Epithelial cell of proximal tubule (primary cell): ENCODE measurements around the gene SESN3. TPM values are rescaled to one million over a fixed set of nuclear protein-coding genes. Genes with fewer than 3 reads are reported as not detected.

Experiments used
- DNase-seq: peaks from one replicate; pipeline ENCODE4 v3.0.0-alpha.2; 2011; ENCODE audit warnings: low read depth
- H3K4me3 ChIP-seq: 2 replicates; pipeline ENCODE4 v1.5.1; 2011; ENCODE audit warnings: low read depth, mild to moderate bottlenecking, low read length
- CTCF ChIP-seq: conservative IDR thresholded peaks from 2 replicates; pipeline ENCODE4 v1.5.1; 2012; ENCODE audit warnings: low read depth, mild to moderate bottlenecking, low read length
- total RNA-seq: library from RNA; depleted of rRNA; stranded (reverse); fragments of >200 nt; gene quantifications from 2 replicates; pipeline ENCODE4 v1.2.3, GENCODE V29; 2015

SESN3 gene
- total RNA-seq, 1 donor from 2014 or later: 4.9 TPM

- TF ChIP-seq CTCF: no peak
- H3K4me3 ChIP-seq: no peak overlapping the region
- DNase-seq: no peak
These were observed 77.8 kb downstream of the SESN3 start for GRCh38 chr11:95152876-95153856.

- peak; percentile 75 for TF ChIP-seq CTCF
- no peak for DNase-seq
- peak overlapping the region; percentile 68 for H3K4me3 ChIP-seq
These were observed 79.9 kb downstream of the SESN3 start for GRCh38 chr11:95150956-95151684.

GRCh38 chr11:95149651-95150364 is 81.2 kb downstream of the SESN3 start:
- no peak for DNase-seq
- TF ChIP-seq CTCF: no peak
- H3K4me3 ChIP-seq: peak overlapping the region; percentile 68

GRCh38 chr11:95148938-95149337 is 82.1 kb downstream of the SESN3 start:
- no peak for TF ChIP-seq CTCF

GRCh38 chr11:95148406-95148805 is 82.6 kb downstream of the SESN3 start:
- no peak overlapping the region for H3K4me3 ChIP-seq
- DNase-seq: no peak
- TF ChIP-seq CTCF: no peak

More at GRCh38 chr11:95148938-95149337, 82.1 kb downstream of the SESN3 start:
- DNase-seq: no peak
- no peak overlapping the region for H3K4me3 ChIP-seq

- H3K4me3 ChIP-seq: no peak overlapping the region
- DNase-seq: no peak
- TF ChIP-seq CTCF: no peak
These were observed 83.6 kb downstream of the SESN3 start for GRCh38 chr11:95147364-95147905.
